Spleen (tissue), 13 donors: ENCODE data around the gene OR52M1. TPM values are rescaled to one million over a fixed set of nuclear protein-coding genes. Genes with fewer than 3 reads are reported as not detected.

Experiments
- DNase-seq: peaks from one replicate; pipeline ENCODE4 v3.0.0-alpha.2; 2020
- H3K27ac ChIP-seq, 8 donors: fragments of 200-600 bp; sonication (generic) in 7 of 8; 1 replicate in 4 of 8; 2 replicates in 4 of 8; pipeline versions ENCODE4 v1.5.0 to v1.8.0; 2016 to 2021; ENCODE audit warnings: inconsistent platforms in 4 of 8, mild to moderate bottlenecking in 4 of 8, moderate library complexity in 1 of 8
- H3K27me3 ChIP-seq, 7 donors: fragments of 200-600 bp; sonication (generic) in 6 of 7; replicated peaks in 1 of 7; 1 replicate in 4 of 7; 2 replicates in 3 of 7; pipeline versions ENCODE4 v1.5.0 to v1.8.0; 2016 to 2021; ENCODE audit warnings: inconsistent platforms in 3 of 7, mild to moderate bottlenecking in 1 of 7
- H3K36me3 ChIP-seq, 6 donors: fragments of 200-600 bp; sonication (generic) in 5 of 6; 1 replicate in 4 of 6; 2 replicates in 2 of 6; pipeline versions ENCODE4 v1.5.0 to v1.8.0; 2016 to 2021; ENCODE audit warnings: inconsistent platforms in 2 of 6
- H3K4me1 ChIP-seq, 6 donors: fragments of 200-600 bp; sonication (generic) in 5 of 6; 1 replicate in 3 of 6; 2 replicates in 3 of 6; pipeline versions ENCODE4 v1.5.0 to v1.8.0; 2016 to 2021; ENCODE audit warnings: inconsistent platforms in 3 of 6
- H3K4me3 ChIP-seq, 8 donors: fragments of 200-600 bp; sonication (generic) in 7 of 8; 1 replicate in 4 of 8; 2 replicates in 4 of 8; pipeline versions ENCODE4 v1.5.0 to v1.8.0; 2016 to 2021; ENCODE audit warnings: inconsistent platforms in 4 of 8, mild to moderate bottlenecking in 4 of 8, moderate library complexity in 2 of 8
- H3K9me3 ChIP-seq, 8 donors: fragments of 200-600 bp; sonication (generic) in 7 of 8; 1 replicate in 4 of 8; 2 replicates in 4 of 8; pipeline versions ENCODE4 v1.5.0 to v1.8.0; 2016 to 2021; ENCODE audit warnings: inconsistent platforms in 4 of 8
- POLR2A ChIP-seq, 3 donors: fragments of 450-650 bp; IDR thresholded peaks; one replicate each; pipeline ENCODE4 v1.5.1; 2017; ENCODE audit warnings: antibody characterized with exemption in 3 of 3, mild to moderate bottlenecking in 1 of 3
- POLR2AphosphoS5 ChIP-seq, 3 donors: sonication (generic); formaldehyde crosslinking; IDR thresholded peaks; one replicate each; pipeline ENCODE4 v1.5.1; 2017; ENCODE audit warnings: antibody characterized with exemption in 3 of 3
- WGBS, 5 donors: extraction: QIAGEN DNeasy Blood & Tissue Kit in 3 of 5; methylation state at CpG; one replicate each; pipeline versions ENCODE4 v1.1.5 to v1.1.7; 2013 to 2018; 5-methylcytosine and 5-hydroxymethylcytosine counted together
- intact Hi-C: fragments of 100-400 bp; cut with DNase I; formaldehyde crosslinking; loops from one replicate; pipeline ENCODE4 v1.15.0; 2023; ENCODE audit warnings: low total_unique reads
- long read RNA-seq, 2 donors: transcript quantifications; one replicate each; lab custom pipeline, GENCODE V29; 2026
- polyA plus RNA-seq, 3 donors: library from polyadenylated mRNA; stranded (reverse); fragments of 200-250 nt; gene quantifications; one replicate each; pipeline ENCODE4 v1.2.1, GENCODE V29; 2013
- total RNA-seq, 7 donors: library from RNA; depleted of rRNA in 3 of 7; stranded (reverse); fragments of >200 nt in 3 of 7; fragmentation: NEBNext Ultra II Directional in 4 of 7; extraction: Animal tissue kit (Norgen Biotek cat#: 25700) in 4 of 7; gene quantifications; one replicate each; pipeline versions ENCODE4 v1.1.0 to v1.2.1, GENCODE V29; 2016 to 2021
- TF ChIP-seq, protein P1 (sequence below), 11 experiments: fragments of 200-600 bp in 7 of 11; fragments of 450-650 bp in 4 of 11; sonication (generic) in 4 of 11; IDR thresholded peaks in 8 of 11; conservative IDR thresholded peaks in 3 of 11; 1 replicate in 7 of 11; 2 replicates in 4 of 11; pipeline versions ENCODE4 v1.4.0 to v1.8.0; 2016 to 2021; ENCODE audit warnings: antibody characterized with exemption in 11 of 11, inconsistent platforms in 4 of 11, mild to moderate bottlenecking in 1 of 11
- donor health status: healthy with polysubstance abuse.
- donor health status: DM: no; HTN: no; CAD: no; lungs with moderate emphysema.
- donor health status: DM: no; HTN: no; CAD: no.
- donor health status: Bipolar disorder and iron deficiency.
- donor health status: healthy.
- donor health status: DM: no; HTN: no; CAD: no.
- donor health status: DM: yes; HTN: yes; CAD: no.

The OR52M1 gene, protein sequence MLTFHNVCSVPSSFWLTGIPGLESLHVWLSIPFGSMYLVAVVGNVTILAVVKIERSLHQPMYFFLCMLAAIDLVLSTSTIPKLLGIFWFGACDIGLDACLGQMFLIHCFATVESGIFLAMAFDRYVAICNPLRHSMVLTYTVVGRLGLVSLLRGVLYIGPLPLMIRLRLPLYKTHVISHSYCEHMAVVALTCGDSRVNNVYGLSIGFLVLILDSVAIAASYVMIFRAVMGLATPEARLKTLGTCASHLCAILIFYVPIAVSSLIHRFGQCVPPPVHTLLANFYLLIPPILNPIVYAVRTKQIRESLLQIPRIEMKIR
- total RNA-seq (not detected), polyA plus RNA-seq (not detected)
- long read RNA-seq, donor 1: 0 reads
- long read RNA-seq, donor 2: 0 reads

DNA sequence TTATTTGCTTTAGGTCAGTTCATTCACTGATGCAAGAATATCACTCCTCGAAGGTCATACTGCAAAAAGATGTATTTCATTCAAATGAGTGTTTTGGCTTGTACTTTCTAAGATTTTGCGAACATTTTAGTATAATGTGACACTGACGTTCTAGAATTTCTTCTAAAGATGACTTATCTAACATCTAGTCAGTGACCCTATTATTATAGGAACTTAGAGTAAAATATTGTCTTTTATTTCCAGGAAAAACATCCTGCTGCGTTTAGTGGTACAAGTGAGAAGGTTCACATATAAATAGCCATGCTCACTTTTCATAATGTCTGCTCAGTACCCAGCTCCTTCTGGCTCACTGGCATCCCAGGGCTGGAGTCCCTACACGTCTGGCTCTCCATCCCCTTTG lies at the start of gene OR52M1:
TSS of gene OR52M1 (plus strand) at position 301 of the 400 bp plus-strand sequence. CDS start at position 301, 0 bp downstream.
- TF ChIP-seq, protein P1, sequence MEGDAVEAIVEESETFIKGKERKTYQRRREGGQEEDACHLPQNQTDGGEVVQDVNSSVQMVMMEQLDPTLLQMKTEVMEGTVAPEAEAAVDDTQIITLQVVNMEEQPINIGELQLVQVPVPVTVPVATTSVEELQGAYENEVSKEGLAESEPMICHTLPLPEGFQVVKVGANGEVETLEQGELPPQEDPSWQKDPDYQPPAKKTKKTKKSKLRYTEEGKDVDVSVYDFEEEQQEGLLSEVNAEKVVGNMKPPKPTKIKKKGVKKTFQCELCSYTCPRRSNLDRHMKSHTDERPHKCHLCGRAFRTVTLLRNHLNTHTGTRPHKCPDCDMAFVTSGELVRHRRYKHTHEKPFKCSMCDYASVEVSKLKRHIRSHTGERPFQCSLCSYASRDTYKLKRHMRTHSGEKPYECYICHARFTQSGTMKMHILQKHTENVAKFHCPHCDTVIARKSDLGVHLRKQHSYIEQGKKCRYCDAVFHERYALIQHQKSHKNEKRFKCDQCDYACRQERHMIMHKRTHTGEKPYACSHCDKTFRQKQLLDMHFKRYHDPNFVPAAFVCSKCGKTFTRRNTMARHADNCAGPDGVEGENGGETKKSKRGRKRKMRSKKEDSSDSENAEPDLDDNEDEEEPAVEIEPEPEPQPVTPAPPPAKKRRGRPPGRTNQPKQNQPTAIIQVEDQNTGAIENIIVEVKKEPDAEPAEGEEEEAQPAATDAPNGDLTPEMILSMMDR (IDR thresholded peaks at IDR 0.05 in 8 of 11, conservative IDR thresholded peaks at IDR 0.05 in 3 of 11): no peak
- TF ChIP-seq POLR2AphosphoS5 (IDR thresholded peaks at IDR 0.05) (no peak), POLR2A (IDR thresholded peaks at IDR 0.05) (no peak)
- Histone ChIP-seq H3K27ac (no peak within 1 kb of the TSS), H3K9me3 (peaks cover 0 to under 1% (median 0%) of the 10 kb centered on the region in 8 donors), H3K36me3 (no peaks in the 10 kb centered on the region), H3K27me3 (peaks cover 0 to 7% (median 0%) of the 10 kb centered on the region in 7 donors), H3K4me3 (no peak within 1 kb of the TSS), H3K4me1 (no peaks in the 10 kb centered on the region)
- 78 to 88% (median 83%) methylated on average over 5 of the region's 5 CpGs for WGBS, 5 donors
- intact Hi-C loops: no loop called here
- no peak for DNase-seq

DNA sequence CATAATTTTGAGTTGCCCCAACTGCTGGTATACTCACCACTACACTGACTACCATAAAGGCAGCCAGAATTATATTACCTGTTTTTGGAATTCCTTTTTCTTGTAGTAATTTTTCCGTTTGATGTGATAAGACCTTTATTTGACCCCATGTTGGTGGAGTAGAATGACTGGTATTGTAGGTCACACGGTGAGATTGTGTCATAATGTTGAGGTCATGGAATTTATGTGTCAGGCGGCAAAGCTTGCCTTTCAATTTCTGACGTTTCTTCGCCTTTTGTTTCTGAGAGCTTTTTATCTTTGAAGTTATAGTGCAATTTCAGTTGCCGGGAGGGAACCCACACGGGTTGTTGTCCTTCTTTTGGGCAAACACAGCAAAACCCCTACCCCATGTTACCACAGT lies 49.5 kb upstream of the OR52M1 start:
- DNase-seq: no peak
- intact Hi-C loops: no loop called here
- Histone ChIP-seq H3K9me3 (no peaks in the 10 kb centered on the region), H3K36me3 (no peaks in the 10 kb centered on the region), H3K4me3 (no peak overlapping the region), H3K27ac (no peak overlapping the region), H3K4me1 (peaks cover 0 to 7% (median 4%) of the 10 kb centered on the region in 6 donors), H3K27me3 (peaks cover 0 to 7% (median 0%) of the 10 kb centered on the region in 7 donors)
- TF ChIP-seq POLR2A (IDR thresholded peaks at IDR 0.05): no peak
- TF ChIP-seq, protein P1 (IDR thresholded peaks at IDR 0.05 in 8 of 11, conservative IDR thresholded peaks at IDR 0.05 in 3 of 11): no peak
- TF ChIP-seq POLR2AphosphoS5 (IDR thresholded peaks at IDR 0.05): no peak
- 60 to 71% (median 65%) methylated on average over 7 of the region's 7 CpGs for WGBS, 5 donors

DNA sequence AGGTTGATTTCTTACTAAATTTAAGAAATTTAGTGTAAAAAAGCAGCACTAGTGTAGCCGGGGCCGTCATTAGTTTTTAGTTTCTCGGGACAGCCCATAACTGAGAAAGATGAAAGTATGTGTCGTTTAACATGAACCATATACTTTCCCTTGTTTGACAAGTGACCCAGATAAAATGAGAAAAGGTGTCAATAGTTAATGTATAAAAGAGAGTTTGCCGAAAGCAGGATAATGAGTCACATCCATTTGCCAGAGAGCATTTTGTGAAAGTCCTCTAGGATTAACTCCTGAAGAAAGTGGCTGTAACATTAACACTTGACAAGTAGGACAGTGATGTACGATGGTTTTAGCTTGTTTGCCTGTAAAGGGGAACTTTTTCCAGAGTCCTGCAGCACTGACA lies 49.0 kb upstream of the OR52M1 start:
- 55 to 68% (median 65%) methylated on average over 6 of the region's 6 CpGs for whole genome bisulfite sequencing, 5 donors
- no peak overlapping the region for H3K4me3 ChIP-seq

More for the DNA sequence above, 49.0 kb upstream of the OR52M1 start:
- Histone ChIP-seq H3K27ac (no peak overlapping the region), H3K4me1 (peaks cover 0 to 7% (median 4%) of the 10 kb centered on the region in 6 donors), H3K36me3 (no peaks in the 10 kb centered on the region), H3K9me3 (no peaks in the 10 kb centered on the region), H3K27me3 (peaks cover 0 to 7% (median 0%) of the 10 kb centered on the region in 7 donors)
- no peak for DNase-seq
- intact Hi-C loops: no loop called here
- no peak for TF ChIP-seq POLR2AphosphoS5 (IDR thresholded peaks at IDR 0.05)
- TF ChIP-seq, protein P1 (IDR thresholded peaks at IDR 0.05 in 8 of 11, conservative IDR thresholded peaks at IDR 0.05 in 3 of 11): no peak
- TF ChIP-seq POLR2A (IDR thresholded peaks at IDR 0.05): no peak
